WERI-Rb-1 (cell line): Measurements from ENCODE around the gene CACNG6.

ENCODE experiments used
- DNase-seq: peaks from one replicate; pipeline ENCODE4 v3.0.0-alpha.2; 2020
- H3K27ac ChIP-seq: fragments of 250-450 bp; sonication (Bioruptor Pico); 2 replicates; pipeline ENCODE4 v1.5.1; 2020; ENCODE audit warnings: mild to moderate bottlenecking, moderate library complexity
- H3K27me3 ChIP-seq: fragments of 250-450 bp; sonication (Bioruptor Pico); 2 replicates; pipeline ENCODE4 v1.5.1; 2021; ENCODE audit warnings: mild to moderate bottlenecking, low read depth, moderate library complexity; ENCODE audit not compliant: insufficient read depth, severe bottlenecking
- H3K36me3 ChIP-seq: fragments of 250-450 bp; sonication (Bioruptor Pico); 2 replicates; pipeline ENCODE4 v1.5.1; 2020; ENCODE audit warnings: mild to moderate bottlenecking, moderate library complexity
- H3K4me3 ChIP-seq: 2 replicates; pipeline ENCODE4 v1.5.1; 2011; ENCODE audit warnings: low read depth, mild to moderate bottlenecking, control low read depth, low read length
- H3K9me3 ChIP-seq: fragments of 250-450 bp; sonication (Bioruptor Pico); 2 replicates; pipeline ENCODE4 v1.5.1; 2021; ENCODE audit warnings: mild to moderate bottlenecking, moderate library complexity; ENCODE audit not compliant: severe bottlenecking
- CTCF ChIP-seq: IDR thresholded peaks from 2 replicates; pipeline ENCODE4 v1.5.1; 2011; ENCODE audit warnings: low read depth, mild to moderate bottlenecking, control low read depth, inconsistent platforms, low read length

CACNG6 gene

GRCh38 chr19:54021363-54021762 is 29.9 kb downstream of the CACNG6 start:
- H3K27me3 ChIP-seq: peaks cover 16% of the 10 kb centered on the region
- TF ChIP-seq CTCF: no peak
- H3K36me3 ChIP-seq: no peaks in the 10 kb centered on the region
- no peak for DNase-seq
- no peak overlapping the region for H3K4me3 ChIP-seq
- H3K9me3 ChIP-seq: no peaks in the 10 kb centered on the region
- no peak overlapping the region for H3K27ac ChIP-seq

GRCh38 chr19:54021932-54022331 is 30.5 kb downstream of the CACNG6 start:
- no peak overlapping the region for H3K27ac ChIP-seq
- H3K36me3 ChIP-seq: no peaks in the 10 kb centered on the region
- no peaks in the 10 kb centered on the region for H3K9me3 ChIP-seq
- peaks cover 22% of the 10 kb centered on the region for H3K27me3 ChIP-seq
- TF ChIP-seq CTCF: no peak
- no peak for DNase-seq
- H3K4me3 ChIP-seq: no peak overlapping the region

- no peak overlapping the region for H3K27ac ChIP-seq
- no peaks in the 10 kb centered on the region for H3K36me3 ChIP-seq
- TF ChIP-seq CTCF: no peak
- H3K4me3 ChIP-seq: no peak overlapping the region
- no peaks in the 10 kb centered on the region for H3K9me3 ChIP-seq
- H3K27me3 ChIP-seq: peaks cover 27% of the 10 kb centered on the region
- DNase-seq: no peak
These were observed 31.8 kb downstream of the CACNG6 start for GRCh38 chr19:54023191-54023590.

GRCh38 chr19:54024660-54025059 is 33.2 kb downstream of the CACNG6 start:
- Histone ChIP-seq H3K27ac (no peak overlapping the region), H3K4me3 (no peak overlapping the region), H3K36me3 (no peaks in the 10 kb centered on the region), H3K27me3 (peaks cover 39% of the 10 kb centered on the region), H3K9me3 (peaks cover 2% of the 10 kb centered on the region)
- DNase-seq: no peak
- no peak for TF ChIP-seq CTCF

GRCh38 chr19:54026656-54027055 is 35.2 kb downstream of the CACNG6 start:
- no peak overlapping the region for H3K4me3 ChIP-seq
- DNase-seq: no peak
- no peak overlapping the region for H3K27ac ChIP-seq
- peaks cover 56% of the 10 kb centered on the region for H3K27me3 ChIP-seq
- H3K9me3 ChIP-seq: peaks cover 2% of the 10 kb centered on the region
- TF ChIP-seq CTCF: no peak
- no peaks in the 10 kb centered on the region for H3K36me3 ChIP-seq

- peaks cover 2% of the 10 kb centered on the region for H3K9me3 ChIP-seq
- no peak overlapping the region for H3K4me3 ChIP-seq
- H3K27ac ChIP-seq: no peak overlapping the region
- no peak for TF ChIP-seq CTCF
- no peak for DNase-seq
- peaks cover 68% of the 10 kb centered on the region for H3K27me3 ChIP-seq
- no peaks in the 10 kb centered on the region for H3K36me3 ChIP-seq
These were observed 37.9 kb downstream of the CACNG6 start for GRCh38 chr19:54029301-54029700.
